Activated B cell treated with CpG ODN at 0.5 μM for 24 hours (primary cell): Measurements from ENCODE around the gene SDK2. TPM values are rescaled to one million over a fixed set of nuclear protein-coding genes. Genes with fewer than 3 reads are reported as not detected.

Experiments
- ATAC-seq: fragments of 200-7000 bp; cut with Tn5 transposase; one replicate; pipeline ENCODE4 v1.10.0; 2021; ENCODE audit warnings: low read depth, mild to moderate bottlenecking, moderate library complexity
- CTCF ChIA-PET: fragments of 350-600 bp; sonication (Branson Sonifier 250); formaldehyde crosslinking; loops from one replicate; lab custom pipeline; 2021; ENCODE audit warnings: antibody characterized with exemption; lab: Charles Lee
- POLR2A ChIA-PET: fragments of 350-600 bp; sonication (Branson Sonifier 250); formaldehyde crosslinking; loops from one replicate; lab custom pipeline; 2021; ENCODE audit warnings: antibody characterized with exemption; lab: Charles Lee
- DNase-seq: peaks from one replicate; pipeline ENCODE4 v3.0.0; 2022
- H3K27ac Mint-ChIP-seq: one replicate; pipeline ENCODE4 v1.8.0; 2020; ENCODE audit warnings: mixed read lengths
- H3K27me3 Mint-ChIP-seq: one replicate; pipeline ENCODE4 v1.8.0; 2021; ENCODE audit warnings: mixed read lengths
- H3K36me3 Mint-ChIP-seq: one replicate; pipeline ENCODE4 v1.8.0; 2021; ENCODE audit warnings: low read depth, mixed read lengths
- H3K4me1 Mint-ChIP-seq: one replicate; pipeline ENCODE4 v1.8.0; 2021; ENCODE audit warnings: mixed read lengths
- H3K4me3 Mint-ChIP-seq: one replicate; pipeline ENCODE4 v1.8.0; 2020; ENCODE audit warnings: mild to moderate bottlenecking, mixed read lengths
- H3K9me3 Mint-ChIP-seq: one replicate; pipeline ENCODE4 v1.8.0; 2020; ENCODE audit warnings: mixed read lengths
- CTCF ChIP-seq: fragments of 200-600 bp; IDR thresholded peaks from one replicate; pipeline ENCODE4 v1.8.0; 2022; ENCODE audit warnings: antibody characterized with exemption, mild to moderate bottlenecking
- intact Hi-C: fragments of 100-400 bp; cut with micrococcal nuclease; formaldehyde crosslinking; loops from one replicate; pipeline ENCODE4 v1.15.1; 2024
- total RNA-seq: library from RNA; stranded (reverse); gene quantifications from 2 replicates; pipeline ENCODE4 v1.2.3, GENCODE V29; 2022

The SDK2 gene
- total RNA-seq, 1 donor from 2014 or later, result 2.5 TPM

- intact Hi-C loops, result no loop called here
- ChIA-PET POLR2A (no interaction called here), CTCF (no interaction called here)
- no peak for DNase-seq
- no peak for ATAC-seq
- Mint-ChIP-seq H3K4me1 (no peaks in the 10 kb centered on the region), H3K9me3 (no peaks in the 10 kb centered on the region), H3K27me3 (peaks cover 2% of the 10 kb centered on the region), H3K4me3 (no peak overlapping the region), H3K27ac (no peak overlapping the region), H3K36me3 (peaks cover 15% of the 10 kb centered on the region)
- TF ChIP-seq CTCF, result no peak
Observed at GRCh38 chr17:73508057-73508930, 136.0 kb downstream of the SDK2 start.

GRCh38 chr17:73506470-73507435 lies 137.5 kb downstream of the SDK2 start:
- H3K9me3 Mint-ChIP-seq, result no peaks in the 10 kb centered on the region
- ATAC-seq (no peak), DNase-seq (no peak)
- H3K27me3 Mint-ChIP-seq, result no peaks in the 10 kb centered on the region
- no peaks in the 10 kb centered on the region for H3K4me1 Mint-ChIP-seq
- CTCF ChIA-PET, result no interaction called here
- H3K4me3 Mint-ChIP-seq, result no peak overlapping the region
- POLR2A ChIA-PET, result no interaction called here
- H3K27ac Mint-ChIP-seq, result no peak overlapping the region
- peaks cover 15% of the 10 kb centered on the region for H3K36me3 Mint-ChIP-seq
- intact Hi-C loops, result no loop called here
- TF ChIP-seq CTCF, result no peak

- no peak for DNase-seq
- Mint-ChIP-seq H3K4me3 (no peak overlapping the region), H3K27me3 (no peaks in the 10 kb centered on the region), H3K27ac (no peak overlapping the region), H3K4me1 (no peaks in the 10 kb centered on the region), H3K36me3 (peaks cover 15% of the 10 kb centered on the region), H3K9me3 (no peaks in the 10 kb centered on the region)
- intact Hi-C loops, result no loop called here
- ChIA-PET CTCF (no interaction called here), POLR2A (no interaction called here)
- ATAC-seq, result no peak
- TF ChIP-seq CTCF, result no peak
Observed at GRCh38 chr17:73503560-73503959, 140.7 kb downstream of the SDK2 start.

- Mint-ChIP-seq H3K27ac (no peak overlapping the region), H3K4me3 (no peak overlapping the region), H3K9me3 (no peaks in the 10 kb centered on the region), H3K36me3 (peaks cover 10% of the 10 kb centered on the region), H3K27me3 (no peaks in the 10 kb centered on the region), H3K4me1 (no peaks in the 10 kb centered on the region)
- TF ChIP-seq CTCF, result no peak
- ATAC-seq, result no peak
- CTCF ChIA-PET, result no interaction called here
- no peak for DNase-seq
- intact Hi-C loops, result no loop called here
- POLR2A ChIA-PET, result no interaction called here
Observed at GRCh38 chr17:73500414-73500999, 143.7 kb downstream of the SDK2 start.
